ENCODE data around the gene TCF12. TPM values are rescaled to one million over a fixed set of nuclear protein-coding genes. Genes with fewer than 3 reads are reported as not detected.

Gene TCF12
- polyA plus RNA-seq, 2 donors: 6.8 to 9.5 TPM

- 60 to 63% methylated on average over 2 of the region's 2 CpGs for WGBS, 2 donors
- Histone ChIP-seq H3K9me3 (ENCODE audit: control insufficient read depth in 2 of 2, insufficient read depth in 1 of 2, low read depth in 1 of 2, low read length in 1 of 2) (no peaks in the 10 kb centered on the region), H3K27me3 (ENCODE audit: control insufficient read depth in 1 of 2, insufficient read depth in 2 of 2, low read length in 2 of 2) (no peaks in the 10 kb centered on the region), H3K36me3 (ENCODE audit: control insufficient read depth in 2 of 2, insufficient read depth in 2 of 2, low read length in 1 of 2) (no peaks in the 10 kb centered on the region), H3K4me1 (ENCODE audit: control insufficient read depth in 2 of 2, insufficient read depth in 2 of 2, low read length in 1 of 2) (no peaks in the 10 kb centered on the region), H3K27ac (ENCODE audit: low read depth in 2 of 2, low read length in 1 of 2) (no peak overlapping the region), H3K4me3 (ENCODE audit: low read depth in 1 of 2, low read length in 2 of 2) (no peak overlapping the region)
Observed at GRCh38 chr15:56913670-56914069, 4.8 kb upstream of the TCF12 start.

GRCh38 chr15:56915888-56916287 is 2.6 kb upstream of the TCF12 start:
- no peaks in the 10 kb centered on the region for H3K4me1 ChIP-seq (ENCODE audit: control insufficient read depth in 2 of 2, insufficient read depth in 2 of 2, low read length in 1 of 2)
- no peaks in the 10 kb centered on the region for H3K36me3 ChIP-seq (ENCODE audit: control insufficient read depth in 2 of 2, insufficient read depth in 2 of 2, low read length in 1 of 2)
- H3K27ac ChIP-seq (ENCODE audit: low read depth in 2 of 2, low read length in 1 of 2): no peak overlapping the region
- no peak overlapping the region for H3K4me3 ChIP-seq (ENCODE audit: low read depth in 1 of 2, low read length in 2 of 2)
- no peaks in the 10 kb centered on the region for H3K27me3 ChIP-seq (ENCODE audit: control insufficient read depth in 1 of 2, insufficient read depth in 2 of 2, low read length in 2 of 2)
- no peaks in the 10 kb centered on the region for H3K9me3 ChIP-seq (ENCODE audit: control insufficient read depth in 2 of 2, insufficient read depth in 1 of 2, low read depth in 1 of 2, low read length in 1 of 2)
- 92 to 94% methylated on average over 4 of the region's 4 CpGs for WGBS, 2 donors

GRCh38 chr15:56916825-56917477 is 1.5 kb upstream of the TCF12 start:
- Histone ChIP-seq H3K4me3 (ENCODE audit: low read depth in 1 of 2, low read length in 2 of 2) (peak overlapping the region in 1 of 2 donors; percentile 93), H3K4me1 (ENCODE audit: control insufficient read depth in 2 of 2, insufficient read depth in 2 of 2, low read length in 1 of 2) (no peaks in the 10 kb centered on the region), H3K27ac (ENCODE audit: low read depth in 2 of 2, low read length in 1 of 2) (peak overlapping the region in 1 of 2 donors; percentile 98), H3K9me3 (ENCODE audit: control insufficient read depth in 2 of 2, insufficient read depth in 1 of 2, low read depth in 1 of 2, low read length in 1 of 2) (no peaks in the 10 kb centered on the region), H3K36me3 (ENCODE audit: control insufficient read depth in 2 of 2, insufficient read depth in 2 of 2, low read length in 1 of 2) (no peaks in the 10 kb centered on the region), H3K27me3 (ENCODE audit: control insufficient read depth in 1 of 2, insufficient read depth in 2 of 2, low read length in 2 of 2) (no peaks in the 10 kb centered on the region)
- WGBS, 2 donors: 97 to 98% methylated on average over 8 of the region's 8 CpGs

GRCh38 chr15:56917652-56918045 is 795 bp upstream of the TCF12 start:
- WGBS, 2 donors: 9 to 17% methylated on average over 9 of the region's 9 CpGs
- Histone ChIP-seq H3K27me3 (ENCODE audit: control insufficient read depth in 1 of 2, insufficient read depth in 2 of 2, low read length in 2 of 2) (no peaks in the 10 kb centered on the region), H3K36me3 (ENCODE audit: control insufficient read depth in 2 of 2, insufficient read depth in 2 of 2, low read length in 1 of 2) (no peaks in the 10 kb centered on the region), H3K9me3 (ENCODE audit: control insufficient read depth in 2 of 2, insufficient read depth in 1 of 2, low read depth in 1 of 2, low read length in 1 of 2) (no peaks in the 10 kb centered on the region), H3K27ac (ENCODE audit: low read depth in 2 of 2, low read length in 1 of 2) (peak overlapping the region; percentile 93 to 98), H3K4me1 (ENCODE audit: control insufficient read depth in 2 of 2, insufficient read depth in 2 of 2, low read length in 1 of 2) (no peaks in the 10 kb centered on the region), H3K4me3 (ENCODE audit: low read depth in 1 of 2, low read length in 2 of 2) (peak overlapping the region; percentile 92 to 93)

GRCh38 chr15:56919031-56919608 is 676 bp downstream of the TCF12 start:
- 0% methylated on average over 72 to 81 of the region's 81 CpGs for WGBS, 2 donors
- Histone ChIP-seq H3K27me3 (ENCODE audit: control insufficient read depth in 1 of 2, insufficient read depth in 2 of 2, low read length in 2 of 2) (no peaks in the 10 kb centered on the region), H3K27ac (ENCODE audit: low read depth in 2 of 2, low read length in 1 of 2) (peak overlapping the region; percentile 93 to 98)

GRCh38 chr15:56919609-56920366 is 1.3 kb downstream of the TCF12 start:
- H3K27ac ChIP-seq (ENCODE audit: low read depth in 2 of 2, low read length in 1 of 2): peak overlapping the region; percentile 93 to 98
- H3K36me3 ChIP-seq (ENCODE audit: control insufficient read depth in 2 of 2, insufficient read depth in 2 of 2, low read length in 1 of 2): no peaks in the 10 kb centered on the region
- no peaks in the 10 kb centered on the region for H3K27me3 ChIP-seq (ENCODE audit: control insufficient read depth in 1 of 2, insufficient read depth in 2 of 2, low read length in 2 of 2)
- H3K9me3 ChIP-seq (ENCODE audit: control insufficient read depth in 2 of 2, insufficient read depth in 1 of 2, low read depth in 1 of 2, low read length in 1 of 2): no peaks in the 10 kb centered on the region
- peak overlapping the region; percentile 92 to 93 for H3K4me3 ChIP-seq (ENCODE audit: low read depth in 1 of 2, low read length in 2 of 2)
- WGBS, 2 donors: 1% methylated on average over 25 to 42 of the region's 42 CpGs
- no peaks in the 10 kb centered on the region for H3K4me1 ChIP-seq (ENCODE audit: control insufficient read depth in 2 of 2, insufficient read depth in 2 of 2, low read length in 1 of 2)

More at GRCh38 chr15:56919031-56919608, 676 bp downstream of the TCF12 start:
- no peaks in the 10 kb centered on the region for H3K36me3 ChIP-seq (ENCODE audit: control insufficient read depth in 2 of 2, insufficient read depth in 2 of 2, low read length in 1 of 2)
- peak overlapping the region; percentile 92 to 93 for H3K4me3 ChIP-seq (ENCODE audit: low read depth in 1 of 2, low read length in 2 of 2)
- H3K9me3 ChIP-seq (ENCODE audit: control insufficient read depth in 2 of 2, insufficient read depth in 1 of 2, low read depth in 1 of 2, low read length in 1 of 2): no peaks in the 10 kb centered on the region
- no peaks in the 10 kb centered on the region for H3K4me1 ChIP-seq (ENCODE audit: control insufficient read depth in 2 of 2, insufficient read depth in 2 of 2, low read length in 1 of 2)

- H3K4me1 ChIP-seq (ENCODE audit: control insufficient read depth in 2 of 2, insufficient read depth in 2 of 2, low read length in 1 of 2): no peaks in the 10 kb centered on the region
- H3K4me3 ChIP-seq (ENCODE audit: low read depth in 1 of 2, low read length in 2 of 2): peak overlapping the region in 1 of 2 donors; percentile 93
- 18 to 19% methylated on average over 3 of the region's 3 CpGs for WGBS, 2 donors
- no peaks in the 10 kb centered on the region for H3K36me3 ChIP-seq (ENCODE audit: control insufficient read depth in 2 of 2, insufficient read depth in 2 of 2, low read length in 1 of 2)
- no peaks in the 10 kb centered on the region for H3K27me3 ChIP-seq (ENCODE audit: control insufficient read depth in 1 of 2, insufficient read depth in 2 of 2, low read length in 2 of 2)
- no peak overlapping the region for H3K27ac ChIP-seq (ENCODE audit: low read depth in 2 of 2, low read length in 1 of 2)
- H3K9me3 ChIP-seq (ENCODE audit: control insufficient read depth in 2 of 2, insufficient read depth in 1 of 2, low read depth in 1 of 2, low read length in 1 of 2): no peaks in the 10 kb centered on the region
Observed at GRCh38 chr15:56920367-56920627, 1.9 kb downstream of the TCF12 start.

GRCh38 chr15:56923174-56923591 is 4.7 kb downstream of the TCF12 start:
- no peaks in the 10 kb centered on the region for H3K4me1 ChIP-seq (ENCODE audit: control insufficient read depth in 2 of 2, insufficient read depth in 2 of 2, low read length in 1 of 2)
- H3K36me3 ChIP-seq (ENCODE audit: control insufficient read depth in 2 of 2, insufficient read depth in 2 of 2, low read length in 1 of 2): no peaks in the 10 kb centered on the region
- 62 to 74% methylated on average over 3 of the region's 3 CpGs for WGBS, 2 donors
- H3K27me3 ChIP-seq (ENCODE audit: control insufficient read depth in 1 of 2, insufficient read depth in 2 of 2, low read length in 2 of 2): no peaks in the 10 kb centered on the region
- H3K4me3 ChIP-seq (ENCODE audit: low read depth in 1 of 2, low read length in 2 of 2): no peak overlapping the region
- no peaks in the 10 kb centered on the region for H3K9me3 ChIP-seq (ENCODE audit: control insufficient read depth in 2 of 2, insufficient read depth in 1 of 2, low read depth in 1 of 2, low read length in 1 of 2)
- H3K27ac ChIP-seq (ENCODE audit: low read depth in 2 of 2, low read length in 1 of 2): no peak overlapping the region

GRCh38 chr15:56927816-56928215 is 9.4 kb downstream of the TCF12 start:
- no peaks in the 10 kb centered on the region for H3K4me1 ChIP-seq (ENCODE audit: control insufficient read depth in 2 of 2, insufficient read depth in 2 of 2, low read length in 1 of 2)
- 100% methylated on average over 1 of the region's 1 CpG for WGBS, 2 donors
- no peak overlapping the region for H3K27ac ChIP-seq (ENCODE audit: low read depth in 2 of 2, low read length in 1 of 2)
- no peak overlapping the region for H3K4me3 ChIP-seq (ENCODE audit: low read depth in 1 of 2, low read length in 2 of 2)
- no peaks in the 10 kb centered on the region for H3K27me3 ChIP-seq (ENCODE audit: control insufficient read depth in 1 of 2, insufficient read depth in 2 of 2, low read length in 2 of 2)
- H3K9me3 ChIP-seq (ENCODE audit: control insufficient read depth in 2 of 2, insufficient read depth in 1 of 2, low read depth in 1 of 2, low read length in 1 of 2): no peaks in the 10 kb centered on the region
- H3K36me3 ChIP-seq (ENCODE audit: control insufficient read depth in 2 of 2, insufficient read depth in 2 of 2, low read length in 1 of 2): no peaks in the 10 kb centered on the region
